GM23248 (cell line): ENCODE data around the gene LRRC37A3. TPM values are rescaled to one million over a fixed set of nuclear protein-coding genes. Genes with fewer than 3 reads are reported as not detected.
"Not testable (repeated sequence)": the region's sequence is repeated elsewhere in the genome, so short reads cannot be mapped to it uniquely, and the experiment has no call there.

Source experiments
- DNase-seq: peaks from one replicate; pipeline ENCODE4 v3.0.0-alpha.2; 2015
- H2AFZ ChIP-seq: fragments of 200-600 bp; sonication (generic); 2 replicates; pipeline ENCODE4 v1.6.1; 2016; ENCODE audit warnings: antibody characterized with exemption
- H3F3A ChIP-seq: fragments of 200-600 bp; sonication (generic); 2 replicates; pipeline ENCODE4 v1.6.1; 2016; ENCODE audit warnings: mild to moderate bottlenecking, antibody characterized with exemption, mixed run types; ENCODE audit not compliant: insufficient read depth
- H3K27ac ChIP-seq: fragments of 200-600 bp; sonication (generic); 2 replicates; pipeline ENCODE4 v1.5.1; 2016; ENCODE audit warnings: mild to moderate bottlenecking
- H3K27me3 ChIP-seq: fragments of 200-600 bp; sonication (generic); replicated peaks from 2 replicates; pipeline ENCODE4 v1.6.1; 2016; ENCODE audit warnings: mild to moderate bottlenecking; ENCODE audit not compliant: insufficient read depth
- H3K36me3 ChIP-seq: fragments of 200-600 bp; sonication (generic); 2 replicates; pipeline ENCODE4 v1.6.1; 2016; ENCODE audit warnings: low read depth, mild to moderate bottlenecking
- H3K4me1 ChIP-seq: fragments of 200-600 bp; sonication (generic); 2 replicates; pipeline ENCODE4 v1.6.1; 2016; ENCODE audit warnings: mild to moderate bottlenecking; ENCODE audit not compliant: insufficient read depth
- H3K4me2 ChIP-seq: fragments of 200-600 bp; sonication (generic); one replicate; pipeline ENCODE4 v1.6.1; 2016; ENCODE audit warnings: mild to moderate bottlenecking; ENCODE audit not compliant: unreplicated experiment
- H3K4me3 ChIP-seq: fragments of 200-600 bp; sonication (generic); 2 replicates; pipeline ENCODE4 v1.5.1; 2016; ENCODE audit warnings: mild to moderate bottlenecking
- H3K79me2 ChIP-seq: fragments of 200-600 bp; sonication (generic); 2 replicates; pipeline ENCODE4 v1.6.1; 2016; ENCODE audit warnings: mild to moderate bottlenecking; ENCODE audit not compliant: insufficient read depth
- H3K9ac ChIP-seq: fragments of 200-600 bp; sonication (generic); 2 replicates; pipeline ENCODE4 v1.6.1; 2016; ENCODE audit warnings: mild to moderate bottlenecking
- H3K9me2 ChIP-seq: fragments of 200-600 bp; sonication (generic); 2 replicates; pipeline ENCODE4 v1.6.1; 2016; ENCODE audit warnings: mixed run types, mild to moderate bottlenecking, moderate library complexity; ENCODE audit not compliant: insufficient read depth
- H3K9me3 ChIP-seq: fragments of 200-600 bp; sonication (generic); one replicate; pipeline ENCODE4 v1.6.1; 2017; ENCODE audit warnings: low read depth
- H4K20me1 ChIP-seq: fragments of 200-600 bp; sonication (generic); 2 replicates; pipeline ENCODE4 v1.6.0; 2016; ENCODE audit not compliant: insufficient read depth
- EZH2 ChIP-seq: fragments of 200-600 bp; sonication (generic); IDR thresholded peaks from 2 replicates; pipeline ENCODE4 v1.6.1; 2018; ENCODE audit warnings: antibody characterized with exemption, mild to moderate bottlenecking; ENCODE audit not compliant: insufficient read depth, poor library complexity, severe bottlenecking
- EZH2phosphoT487 ChIP-seq: fragments of 200-600 bp; sonication (generic); IDR thresholded peaks from 2 replicates; pipeline ENCODE4 v1.6.1; 2018; ENCODE audit warnings: antibody characterized with exemption, moderate library complexity, mild to moderate bottlenecking, low read depth; ENCODE audit not compliant: insufficient read depth
- WGBS, 2 experiments: methylation state at CpG; one replicate each; pipeline ENCODE4 v1.1.6; 2015 to 2017; ENCODE audit warnings: low lambda C conversion rate in 2 of 2, low coverage in 1 of 2; ENCODE audit errors: missing lambda C conversion rate in 2 of 2; 5-methylcytosine and 5-hydroxymethylcytosine counted together
- in situ Hi-C: fragments of 300-500 bp; cut with MboI; formaldehyde crosslinking; loops from 2 replicates; pipeline ENCODE4 v1.15.0; 2020
- polyA plus RNA-seq: library from polyadenylated mRNA; unstranded; fragments of >200 nt; fragmentation: Nextera tagmentation; extraction: Ambion mirVana; gene quantifications from 2 replicates; pipeline ENCODE4 v1.2.1, GENCODE V29; 2016
- total RNA-seq: library from RNA; depleted of rRNA; stranded (reverse); fragments of >200 nt; shearing (Covaris generic); gene quantifications from 2 replicates; pipeline ENCODE4 v1.2.3, GENCODE V29; 2014; rRNA removed

The LRRC37A3 gene
- total RNA-seq (3.1 and 5.6 TPM in 2 replicates), polyA plus RNA-seq (3.0 and 5.7 TPM in 2 replicates)

DNA sequence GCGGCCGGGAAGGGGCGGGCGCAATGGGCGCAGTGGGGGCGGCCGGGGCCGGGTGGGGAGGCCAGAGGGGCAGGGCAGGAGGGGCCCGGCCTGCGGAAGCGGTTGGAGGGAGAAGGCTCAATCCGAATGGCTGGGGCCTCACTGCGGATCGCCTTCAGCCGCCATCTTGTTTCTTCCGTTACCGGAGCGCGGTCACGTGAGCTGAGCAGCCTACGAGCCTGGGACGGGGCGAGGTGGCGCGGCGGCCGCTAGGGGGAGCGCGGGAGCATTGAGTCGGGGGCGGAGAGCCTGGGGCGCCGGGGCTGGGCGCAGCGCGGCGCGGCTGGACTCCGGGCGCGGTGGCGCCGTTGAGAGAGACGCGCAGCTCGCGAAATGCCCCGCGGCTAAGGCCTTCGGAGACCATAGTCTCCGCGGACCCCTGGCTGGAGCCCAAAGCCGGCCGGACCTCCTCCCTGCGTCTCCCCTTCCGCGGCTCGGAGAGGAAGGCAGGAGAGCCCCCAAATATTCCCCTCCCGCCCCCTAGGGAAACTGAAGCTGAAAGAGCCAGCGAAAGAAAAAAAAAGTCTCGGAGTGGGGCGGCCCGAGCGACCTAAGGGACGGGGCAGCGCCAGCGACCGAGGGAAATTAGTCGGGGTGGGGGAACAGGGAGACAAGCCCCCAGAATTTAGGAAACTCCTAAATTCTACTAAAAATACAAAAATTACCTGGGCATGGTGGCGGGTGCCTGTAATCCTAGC is at the start of gene LRRC37A3:
Gene LRRC37A3, minus strand, starts transcription at position 190 of the 737 bp plus-strand sequence. CDS start 22,221 bp downstream, outside the sequence.
- H3F3A ChIP-seq, H3K9me2 ChIP-seq, H3K27me3 ChIP-seq, H3K36me3 ChIP-seq, in situ Hi-C loops, H4K20me1 ChIP-seq, H3K79me2 ChIP-seq, H3K4me1 ChIP-seq, H3K9me3 ChIP-seq: not testable (repeated sequence)
- 2% methylated on average over 52 to 70 of the region's 70 CpGs for WGBS, 2 experiments
- Histone ChIP-seq H3K4me3 (peak within 1 kb of the TSS; percentile 79), H2AFZ (peak within 1 kb of the TSS; percentile 83), H3K27ac (peak within 1 kb of the TSS; percentile 62), H3K4me2 (peak within 1 kb of the TSS; percentile 78), H3K9ac (peak within 1 kb of the TSS; percentile 84)
- peak; percentile 97 for DNase-seq

DNA sequence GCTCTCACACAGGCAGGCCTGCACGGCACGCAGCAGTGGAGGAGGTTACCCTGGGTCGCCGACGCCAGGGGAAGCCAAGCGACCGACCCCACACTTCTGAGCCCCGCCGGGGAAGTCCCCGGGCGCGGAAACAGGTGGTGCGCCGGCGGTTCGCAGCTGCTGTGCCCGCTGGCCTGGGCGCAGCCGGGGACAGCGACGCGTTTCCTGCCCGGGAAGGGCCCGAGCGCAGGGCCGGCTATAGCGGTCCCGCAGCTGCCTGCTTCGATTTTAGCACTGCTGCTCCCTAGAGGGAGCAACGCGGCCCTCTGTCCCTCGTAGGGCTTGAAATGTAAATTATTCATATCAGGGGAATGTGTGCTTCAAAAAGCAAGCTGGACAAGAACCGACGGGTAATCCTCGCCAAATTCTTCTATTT is 46.6 kb upstream of the LRRC37A3 start:
- not testable (repeated sequence) for H3K36me3 ChIP-seq, H3K79me2 ChIP-seq, H3K9me3 ChIP-seq, H4K20me1 ChIP-seq, H3K4me1 ChIP-seq, H3K9me2 ChIP-seq, H3K27me3 ChIP-seq, H3F3A ChIP-seq
- Histone ChIP-seq H2AFZ (peak overlapping the region; percentile 73), H3K4me3 (peak overlapping the region; percentile 61), H3K9ac (peak overlapping the region; percentile 38), H3K27ac (peak overlapping the region; percentile 17), H3K4me2 (peak overlapping the region; percentile 73)
- in situ Hi-C loops = loop anchor here (25.0 kb wide), 1 partner anchor 104 kb away; no protein-coding TSS in a partner anchor
- 0 to 1% methylated on average over 22 to 26 of the region's 35 CpGs for WGBS, 2 experiments
- DNase-seq = peak; percentile 69

DNA sequence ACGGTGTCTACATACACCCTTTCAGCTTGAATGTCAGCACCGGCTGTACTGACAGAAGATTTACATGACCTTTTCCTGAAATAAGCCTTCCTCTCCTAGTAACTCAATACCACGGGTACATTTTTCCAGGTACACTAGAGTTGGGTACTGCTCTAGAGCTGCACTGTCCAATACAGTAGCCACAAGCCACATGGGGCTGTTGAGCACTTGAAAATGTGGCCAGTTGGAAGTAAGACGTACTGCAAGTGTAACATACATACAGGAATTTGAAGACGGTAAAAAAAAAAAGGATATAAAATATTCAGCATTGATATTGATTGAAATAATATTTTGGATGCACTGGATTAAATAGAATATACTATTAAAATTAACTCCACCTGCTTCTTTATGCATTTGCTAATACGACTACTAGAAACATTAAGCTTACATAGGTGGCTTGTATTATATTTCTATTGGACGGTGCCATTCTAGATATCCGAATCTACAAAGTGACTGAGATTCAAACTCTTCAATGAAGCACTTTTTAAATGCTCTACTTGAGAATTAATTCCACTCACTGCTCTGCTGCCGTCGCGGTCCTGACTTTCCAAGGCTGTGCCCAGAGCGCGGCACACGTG is 46.1 kb upstream of the LRRC37A3 start:
- DNase-seq, H3F3A ChIP-seq, H4K20me1 ChIP-seq, H3K27me3 ChIP-seq, H3K9me2 ChIP-seq, H3K79me2 ChIP-seq, H3K36me3 ChIP-seq, H3K4me1 ChIP-seq, H3K9me3 ChIP-seq: not testable (repeated sequence)
- in situ Hi-C loops = loop anchor here (25.0 kb wide), 1 partner anchor 103 kb away; no protein-coding TSS in a partner anchor
- WGBS, 2 experiments = 54 to 58% methylated on average over 11 to 13 of the region's 14 CpGs
- H3K4me3 ChIP-seq = peak overlapping the region; percentile 61
- H2AFZ ChIP-seq = peak overlapping the region; percentile 73
- peak overlapping the region; percentile 73 for H3K4me2 ChIP-seq
- 0 out of 2 replicates have a peak overlapping the region, but pooled peaks have one; percentile 17 for H3K27ac ChIP-seq
- H3K9ac ChIP-seq = peak overlapping the region; percentile 38

DNA sequence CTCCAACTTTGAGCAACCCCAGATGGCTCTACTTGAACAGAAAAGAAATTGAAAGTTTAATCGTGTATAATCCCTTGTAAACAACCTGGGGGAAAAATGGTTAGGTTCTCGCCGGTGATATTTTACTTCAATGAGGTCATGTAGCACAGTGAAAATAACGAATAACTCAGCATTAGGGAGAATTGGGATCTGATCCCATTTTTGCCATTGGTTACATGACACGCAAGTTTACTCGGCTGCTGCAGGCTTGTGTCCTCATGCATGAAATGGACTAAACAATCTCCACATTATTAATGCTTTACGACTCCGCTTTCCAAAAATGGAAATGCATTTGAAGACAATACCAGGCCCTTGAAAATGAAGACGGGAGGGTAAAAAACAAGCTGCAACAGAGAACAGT is 45.5 kb upstream of the LRRC37A3 start:
- H2AFZ ChIP-seq = no peak overlapping the region
- no peak overlapping the region for H3K27ac ChIP-seq
- TF ChIP-seq EZH2phosphoT487 (no peak), EZH2 (no peak)
- in situ Hi-C loops = loop anchor here (25.0 kb wide), 1 partner anchor 102 kb away; no protein-coding TSS in a partner anchor
- H3K9me2 ChIP-seq = no peaks in the 10 kb centered on the region
- H3F3A ChIP-seq = peaks cover 11% of the 10 kb centered on the region
- H4K20me1 ChIP-seq = no peaks in the 10 kb centered on the region
- H3K4me2 ChIP-seq = no peak overlapping the region
- no peak overlapping the region for H3K9ac ChIP-seq
- DNase-seq = no peak
- no peak overlapping the region for H3K4me3 ChIP-seq
- no peaks in the 10 kb centered on the region for H3K79me2 ChIP-seq
- peaks cover 5% of the 10 kb centered on the region for H3K4me1 ChIP-seq
- no peaks in the 10 kb centered on the region for H3K27me3 ChIP-seq
- no peaks in the 10 kb centered on the region for H3K36me3 ChIP-seq
- H3K9me3 ChIP-seq = no peaks in the 10 kb centered on the region
- 88 to 89% methylated on average over 9 of the region's 9 CpGs for WGBS, 2 experiments

DNA sequence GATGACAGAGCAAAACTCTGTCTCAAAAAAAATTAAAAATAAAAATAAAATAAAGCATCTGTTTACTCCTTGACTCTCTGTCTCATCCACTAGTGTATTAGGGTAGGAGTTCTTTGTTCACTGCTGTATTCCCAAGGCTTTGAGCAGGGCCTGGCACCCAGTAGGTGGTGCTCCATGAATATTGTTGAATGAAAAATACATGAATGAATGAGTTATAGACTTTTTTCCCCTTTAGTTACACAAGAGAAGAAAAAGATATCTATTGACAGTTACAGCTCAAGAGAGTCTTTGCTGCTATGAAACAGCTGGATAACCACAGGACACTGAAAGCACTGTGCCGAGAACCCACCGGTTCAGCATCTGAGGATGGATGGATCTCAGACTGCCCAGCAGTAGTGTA is 44.5 kb upstream of the LRRC37A3 start:
- not testable (repeated sequence) for H3K36me3 ChIP-seq, H3K27ac ChIP-seq, H3K9me3 ChIP-seq, H4K20me1 ChIP-seq, DNase-seq, H3K4me2 ChIP-seq, H3K79me2 ChIP-seq, H2AFZ ChIP-seq, H3K9ac ChIP-seq, H3K27me3 ChIP-seq, H3K9me2 ChIP-seq, H3K4me1 ChIP-seq, H3K4me3 ChIP-seq
- in situ Hi-C loops = loop anchor here (25.0 kb wide), 1 partner anchor 102 kb away; no protein-coding TSS in a partner anchor
- WGBS, 2 experiments = 91 to 93% methylated on average over 2 of the region's 2 CpGs
- H3F3A ChIP-seq = peaks cover 17% of the 10 kb centered on the region

DNA sequence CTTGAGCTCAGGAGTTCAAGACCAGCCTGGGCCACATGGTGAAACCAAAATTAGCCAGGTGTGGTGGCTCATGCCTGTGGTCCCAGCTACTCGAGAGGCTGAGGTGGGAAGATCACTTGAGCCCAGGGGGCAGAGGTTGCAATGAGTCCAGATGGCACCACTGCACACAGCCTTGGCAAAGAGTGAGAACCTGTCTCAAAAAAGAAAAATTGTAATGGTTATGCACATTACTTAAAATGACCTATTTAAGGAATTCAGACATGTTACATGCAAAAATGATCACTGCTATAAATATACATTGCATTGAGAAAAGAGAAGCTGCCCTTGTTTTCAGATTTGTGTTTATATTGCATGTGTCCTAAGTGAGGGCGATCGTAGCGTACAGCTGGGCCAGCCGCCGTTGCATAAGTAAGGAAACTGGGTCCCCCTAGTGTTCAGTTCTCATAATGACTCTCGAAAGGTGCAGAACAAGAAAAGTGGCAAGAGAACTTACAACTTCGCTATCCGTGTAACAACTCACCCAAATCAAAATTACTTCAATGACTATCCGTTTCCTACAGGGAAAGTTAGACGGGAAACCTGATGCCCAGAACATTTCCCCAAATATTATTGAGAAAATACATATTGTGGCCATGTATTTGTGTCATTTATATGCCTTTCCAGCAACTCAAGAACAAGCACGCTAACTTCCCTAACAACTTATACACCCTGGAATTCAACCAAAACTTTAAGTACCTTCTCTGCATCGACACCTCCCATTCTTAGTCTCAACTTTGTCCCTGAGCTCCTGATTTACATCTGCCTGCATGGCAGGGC is 42.5 kb upstream of the LRRC37A3 start:
- not testable (repeated sequence) for H3K9ac ChIP-seq, H3K27ac ChIP-seq, H3K36me3 ChIP-seq, H4K20me1 ChIP-seq, H3K79me2 ChIP-seq, H3K9me3 ChIP-seq, H3K4me1 ChIP-seq, H3K9me2 ChIP-seq
- H3K4me3 ChIP-seq = peak overlapping the region; percentile 41; the same call in 1 of the 2 replicates
- peak; percentile 61 for DNase-seq
- 2% methylated on average over 13 of the region's 13 CpGs for WGBS, 2 experiments
- H2AFZ ChIP-seq = peak overlapping the region; percentile 18; the same call in 1 of the 2 replicates
- peaks cover 20% of the 10 kb centered on the region for H3K27me3 ChIP-seq
- peaks cover 17% of the 10 kb centered on the region for H3F3A ChIP-seq
- H3K4me2 ChIP-seq = peak overlapping the region; percentile 72
- in situ Hi-C loops = loop anchor here (25.0 kb wide), 1 partner anchor 99 kb away; no protein-coding TSS in a partner anchor
